SK-N-SH (cell line): ENCODE data around the gene PABPC5. TPM values are rescaled to one million over a fixed set of nuclear protein-coding genes. Genes with fewer than 3 reads are reported as not detected.
A peak's percentile ranks its signal among the peaks of the same experiment; 100 is the strongest.

Experiments
- CTCF ChIA-PET: fragments of 300-600, 350-600 bp; formaldehyde crosslinking; extraction: SDS; loops from one replicate; lab custom pipeline; 2021; lab: Yijun Ruan, JAX
- POLR2A ChIA-PET: fragments of 350-600 bp; sonication (Branson Sonifier 250); formaldehyde crosslinking; extraction: SDS; loops from one replicate; lab custom pipeline; 2020; ENCODE audit warnings: antibody characterized with exemption, inconsistent platforms; lab: Yijun Ruan, JAX
- DNase-seq: peaks from one replicate; pipeline ENCODE4 v3.0.0; 2012
- H2AFZ ChIP-seq: fragments of 200-600 bp; sonication (generic); 2 replicates; pipeline ENCODE4 v1.8.1; 2016; ENCODE audit warnings: antibody characterized with exemption, mild to moderate bottlenecking, low read depth
- H3F3A ChIP-seq: fragments of 200-600 bp; sonication (generic); replicated peaks from 2 replicates; pipeline ENCODE3; 2016; ENCODE audit warnings: antibody characterized with exemption, mild to moderate bottlenecking; ENCODE audit not compliant: insufficient read depth
- H3K27ac ChIP-seq, 2 experiments: fragments of 200-500 bp in 1 of 2; fragments of 200-600 bp in 1 of 2; sonication (Bioruptor generic) in 1 of 2; sonication (generic), shearing (Covaris generic) in 1 of 2; 2 replicates each; pipeline versions ENCODE4 v1.5.1 to v1.6.1; 2014 to 2016; ENCODE audit warnings: low read depth in 2 of 2, inconsistent platforms in 1 of 2, low read length in 1 of 2, mild to moderate bottlenecking in 1 of 2, mixed read lengths in 1 of 2
- H3K27me3 ChIP-seq: fragments of 200-600 bp; sonication (generic), shearing (Covaris generic); 2 replicates; pipeline ENCODE4 v1.6.1; 2016; ENCODE audit warnings: mixed run types; ENCODE audit not compliant: insufficient read depth
- H3K36me3 ChIP-seq, 2 experiments: fragments of 200-500 bp in 1 of 2; fragments of 200-600 bp in 1 of 2; sonication (Bioruptor generic) in 1 of 2; sonication (generic) in 1 of 2; replicated peaks in 1 of 2; 2 replicates each; pipeline versions ENCODE3 to v1.5.1; 2014 to 2016; ENCODE audit warnings: low read length in 1 of 2, mild to moderate bottlenecking in 1 of 2; ENCODE audit not compliant: insufficient read depth in 2 of 2, control insufficient read depth in 1 of 2
- H3K4me1 ChIP-seq, 2 experiments: fragments of 200-500 bp in 1 of 2; fragments of 200-600 bp in 1 of 2; sonication (Bioruptor generic) in 1 of 2; sonication (generic), shearing (Covaris generic) in 1 of 2; 2 replicates each; pipeline versions ENCODE4 v1.5.1 to v1.6.1; 2014 to 2016; ENCODE audit warnings: low read depth in 1 of 2, low read length in 1 of 2, mixed run types in 1 of 2; ENCODE audit not compliant: insufficient read depth in 2 of 2, control insufficient read depth in 1 of 2
- H3K4me2 ChIP-seq: fragments of 200-600 bp; sonication (generic), shearing (Covaris generic); 2 replicates; pipeline ENCODE4 v1.6.1; 2017; ENCODE audit warnings: mixed run types
- H3K4me3 ChIP-seq, 2 experiments: fragments of 200-500 bp in 1 of 2; fragments of 200-600 bp in 1 of 2; sonication (Bioruptor generic) in 1 of 2; sonication (generic), shearing (Covaris generic) in 1 of 2; 2 replicates each; pipeline versions ENCODE4 v1.5.1 to v1.8.1; 2014 to 2016; ENCODE audit warnings: low read depth in 2 of 2, inconsistent platforms in 1 of 2, low read length in 1 of 2, mild to moderate bottlenecking in 1 of 2, mixed read lengths in 1 of 2, moderate library complexity in 1 of 2
- H3K79me2 ChIP-seq: fragments of 200-600 bp; sonication (generic); 2 replicates; pipeline ENCODE4 v1.8.1; 2017; ENCODE audit warnings: mild to moderate bottlenecking; ENCODE audit not compliant: insufficient read depth
- H3K9ac ChIP-seq: fragments of 200-600 bp; sonication (generic); 2 replicates; pipeline ENCODE4 v1.6.1; 2017; ENCODE audit warnings: mixed run types
- H3K9me2 ChIP-seq: fragments of 200-600 bp; sonication (generic); 2 replicates; pipeline ENCODE4 v1.6.1; 2017; ENCODE audit warnings: mixed run types
- H3K9me3 ChIP-seq: fragments of 200-600 bp; sonication (generic); 2 replicates; pipeline ENCODE4 v1.6.1; 2017; ENCODE audit warnings: mixed run types, mild to moderate bottlenecking, moderate library complexity
- H4K20me1 ChIP-seq: fragments of 200-600 bp; sonication (generic); 2 replicates; pipeline ENCODE4 v1.6.1; 2017; ENCODE audit warnings: mild to moderate bottlenecking, mixed run types; ENCODE audit not compliant: insufficient read depth
- CHD2 ChIP-seq: fragments of 150-350 bp; IDR thresholded peaks from 2 replicates; pipeline ENCODE4 v1.6.1; 2018; ENCODE audit warnings: low read length; ENCODE audit not compliant: partially characterized antibody
- ELF1 ChIP-seq: IDR thresholded peaks from 2 replicates; pipeline ENCODE4 v1.4.0; 2012
- EZH2phosphoT487 ChIP-seq: fragments of 200-600 bp; sonication (generic); IDR thresholded peaks from 2 replicates; pipeline ENCODE4 v1.6.1; 2017; ENCODE audit warnings: low read depth, mixed run types, mild to moderate bottlenecking, antibody characterized with exemption, moderate library complexity, borderline replicate concordance
- FOXJ3 ChIP-seq: sonication (generic); formaldehyde crosslinking; IDR thresholded peaks from 2 replicates; pipeline ENCODE4 v1.5.1; 2020; ENCODE audit warnings: mild to moderate bottlenecking, missing genetic modification reagents
- FOXM1 ChIP-seq: IDR thresholded peaks from 2 replicates; pipeline ENCODE4 v1.4.0; 2012; ENCODE audit warnings: low read depth, mild to moderate bottlenecking
- GATA2 ChIP-seq: sonication (generic); formaldehyde crosslinking; IDR thresholded peaks from 2 replicates; pipeline ENCODE4 v1.5.0; 2020; ENCODE audit warnings: mild to moderate bottlenecking, missing genetic modification reagents
- JUND ChIP-seq: IDR thresholded peaks from 2 replicates; pipeline ENCODE4 v1.4.0; 2012
- MAX ChIP-seq: IDR thresholded peaks from 2 replicates; pipeline ENCODE4 v1.4.0; 2012; ENCODE audit warnings: low read depth
- MEF2A ChIP-seq: IDR thresholded peaks from 2 replicates; pipeline ENCODE4 v1.4.0; 2012; ENCODE audit warnings: low read depth, borderline replicate concordance
- MXI1 ChIP-seq: IDR thresholded peaks from 2 replicates; pipeline ENCODE4 v1.6.1; 2012; ENCODE audit warnings: mild to moderate bottlenecking, low read depth, low read length, improper control_type of control experiment
- NFIC ChIP-seq: IDR thresholded peaks from 2 replicates; pipeline ENCODE4 v1.4.0; 2012; ENCODE audit warnings: borderline replicate concordance
- NRF1 ChIP-seq: IDR thresholded peaks from 2 replicates; pipeline ENCODE4 v1.6.1; 2012; ENCODE audit warnings: low read depth, mild to moderate bottlenecking, low read length
- PBX3 ChIP-seq: IDR thresholded peaks from 2 replicates; pipeline ENCODE4; 2012
- POLR2AphosphoS5 ChIP-seq: IDR thresholded peaks from 2 replicates; pipeline ENCODE4 v1.6.1; 2012; ENCODE audit warnings: low read depth, low read length
- RCOR1 ChIP-seq: fragments of 150-350 bp; IDR thresholded peaks from 2 replicates; pipeline ENCODE4 v1.6.1; 2017; ENCODE audit warnings: antibody characterized with exemption, low read length
- SMC3 ChIP-seq: IDR thresholded peaks from 2 replicates; pipeline ENCODE4 v1.6.1; 2012; ENCODE audit warnings: low read depth, low read length, improper control_type of control experiment
- TAF1 ChIP-seq: IDR thresholded peaks from 2 replicates; pipeline ENCODE4 v1.6.1; 2012; ENCODE audit warnings: low read depth, mild to moderate bottlenecking, low read length, moderate library complexity, borderline replicate concordance
- TCF12 ChIP-seq: IDR thresholded peaks from 2 replicates; pipeline ENCODE4 v1.4.0; 2012
- USF2 ChIP-seq: fragments of 150-350 bp; IDR thresholded peaks from 2 replicates; pipeline ENCODE4 v1.6.1; 2017; ENCODE audit warnings: antibody characterized with exemption, low read length, low read depth, borderline replicate concordance
- YY1 ChIP-seq: IDR thresholded peaks from 2 replicates; pipeline ENCODE4 v1.4.0; 2012; ENCODE audit warnings: low read depth, mild to moderate bottlenecking
- ZBTB33 ChIP-seq: IDR thresholded peaks from 2 replicates; pipeline ENCODE4 v1.4.0; 2012; ENCODE audit warnings: low read depth, borderline replicate concordance
- WGBS: methylation state at CpG from one replicate; pipeline ENCODE4 v1.1.6; 2017; ENCODE audit warnings: low lambda C conversion rate; 5-methylcytosine and 5-hydroxymethylcytosine counted together
- polyA plus RNA-seq, 3 experiments: library from polyadenylated mRNA; depleted of rRNA; stranded (reverse); fragments of >200 nt; gene quantifications; 2 replicates each; pipeline ENCODE4 v1.2.3, GENCODE V29; 2012

The PABPC5 gene
- polyA plus RNA-seq (2012; rRNA removed), result 0.31 and 0.55 TPM in 2 replicates
- 0.72 and 0.75 TPM in 2 replicates for polyA plus RNA-seq (2012; cell fraction: cytosol; rRNA removed)
- 0.29 and 0.49 TPM in 2 replicates for polyA plus RNA-seq (2012; cell fraction: nucleus; rRNA removed)

GRCh38 chrX:91434351-91435168, at the start of gene PABPC5:
PABPC5 (plus strand) TSS chrX:91434839; CDS start chrX:91435578, 739 bp downstream.
- Histone ChIP-seq H3K4me1 (peaks cover 0 to 3% of the 10 kb centered on the region in 2 experiments; a peak in 1 of 4 replicates), H3K9me3 (no peaks in the 10 kb centered on the region), H3K27ac (peak within 1 kb of the TSS; percentile 51 to 68), H3K36me3 (no peaks in the 10 kb centered on the region), H3K9ac (peak within 1 kb of the TSS; percentile 55), H3K4me3 (peak within 1 kb of the TSS; percentile 52 to 67), H3K9me2 (peaks cover 4% of the 10 kb centered on the region; the same call in 1 of the 2 replicates), H3K79me2 (no peaks in the 10 kb centered on the region), H2AFZ (peak within 1 kb of the TSS; percentile 76), H3K27me3 (no peaks in the 10 kb centered on the region; the same call in 1 of the 2 replicates), H3F3A (no peaks in the 10 kb centered on the region), H4K20me1 (no peaks in the 10 kb centered on the region), H3K4me2 (peak within 1 kb of the TSS; percentile 76)
- CTCF ChIA-PET, result no interaction called here
- POLR2A ChIA-PET, result no interaction called here
- DNase-seq, result peak; percentile 70
- TF ChIP-seq NFIC (no peak), FOXJ3 (CRISPR knock-in tag) (no peak), MAX (peak; percentile 60; the same call in 1 of the 2 replicates), MEF2A (no peak), NRF1 (peak; percentile 36; the same call in 1 of the 2 replicates), USF2 (no peak), YY1 (no peak), ZBTB33 (no peak), JUND (no peak), CHD2 (peak; percentile 32), PBX3 (peak; percentile 43), EZH2phosphoT487 (no peak), GATA2 (CRISPR knock-in tag) (no peak; the same call in 1 of the 2 replicates), TCF12 (no peak), MXI1 (no peak), ELF1 (0 out of 2 replicates have a peak, but pooled peaks have one; percentile 30), SMC3 (no peak), FOXM1 (no peak), TAF1 (peak; percentile 68), RCOR1 (no peak), POLR2AphosphoS5 (peak; percentile 44; the same call in 1 of the 2 replicates)
- WGBS, result 5% methylated on average over 45 of the region's 48 CpGs
